GM12878 (cell line): Measurements from ENCODE around the gene SLITRK6. TPM values are rescaled to one million over a fixed set of nuclear protein-coding genes. Genes with fewer than 3 reads are reported as not detected.

Experiments used
- ATAC-seq: fragments of 200-7000 bp; cut with Tn5 transposase; 3 replicates; pipeline ENCODE4 v1.9.1; 2020; ENCODE audit warnings: mild to moderate bottlenecking, moderate library complexity
- BruUV-seq: library from RNA; stranded (reverse); fragments of 400-500 nt; replicated peaks from 2 replicates; lab custom pipeline; 2021; lab: Mats Ljungman, UMichigan
- CTCF ChIA-PET: fragments of 300-600 bp; sonication (Branson Sonifier 250); formaldehyde crosslinking; extraction: SDS; loops from one replicate; lab custom pipeline; 2021; ENCODE audit warnings: inconsistent platforms; lab: Yijun Ruan, JAX
- POLR2A ChIA-PET: fragments of 350-600 bp; formaldehyde crosslinking; extraction: SDS; loops from one replicate; lab custom pipeline; 2021; ENCODE audit warnings: inconsistent platforms; lab: Charles Lee
- RAD21 ChIA-PET: fragments of 300-600 bp; sonication (Branson Sonifier 250); formaldehyde crosslinking; loops from one replicate; lab custom pipeline; 2023; ENCODE audit warnings: antibody characterized with exemption; ENCODE audit not compliant: unreplicated experiment; lab: Charles Lee
- SMC1A ChIA-PET: fragments of 300-600 bp; sonication (Branson Sonifier 250); formaldehyde crosslinking; loops from one replicate; lab custom pipeline; 2023; ENCODE audit not compliant: unreplicated experiment, uncharacterized antibody; lab: Charles Lee
- DNase-seq: peaks from one replicate; pipeline ENCODE4 v3.0.0-alpha.2; 2011; ENCODE audit warnings: low read depth, low spot score
- FAIRE-seq: peaks from 3 replicates; lab custom pipeline; 2011; peaks lifted over from hg19 to GRCh38; lab: Jason Lieb, UNC
- H2AFZ ChIP-seq: 2 replicates; pipeline ENCODE4 v1.6.0; 2011; ENCODE audit warnings: low read depth, low read length, control low read depth; ENCODE audit not compliant: control insufficient read depth
- H3K27ac ChIP-seq: 2 replicates; pipeline ENCODE4 v1.5.1; 2011; ENCODE audit warnings: control low read depth; ENCODE audit not compliant: control insufficient read depth, insufficient read depth
- H3K27me3 ChIP-seq, 2 experiments: replicated peaks in 1 of 2; 2 replicates each; pipeline versions ENCODE4 v1.6.0 to v1.6.1; 2011; ENCODE audit warnings: low read length in 1 of 2; ENCODE audit not compliant: control insufficient read depth in 2 of 2, insufficient read depth in 2 of 2
- H3K36me3 ChIP-seq, 2 experiments: 2 replicates each; pipeline ENCODE4 v1.5.1; 2011; ENCODE audit warnings: low read length in 1 of 2; ENCODE audit not compliant: control insufficient read depth in 2 of 2, insufficient read depth in 2 of 2
- H3K4me1 ChIP-seq: 2 replicates; pipeline ENCODE4 v1.6.1; 2011; ENCODE audit warnings: mild to moderate bottlenecking, low read length, moderate library complexity, mixed read lengths; ENCODE audit not compliant: control insufficient read depth, insufficient read depth
- H3K4me2 ChIP-seq: 2 replicates; pipeline ENCODE4 v1.6.0; 2011; ENCODE audit warnings: control low read depth; ENCODE audit not compliant: control insufficient read depth, insufficient read depth
- H3K4me3 ChIP-seq: fragments of 200-600 bp; sonication (generic); 2 replicates; pipeline ENCODE4 v1.5.1; 2016
- H3K79me2 ChIP-seq: 2 replicates; pipeline ENCODE4 v1.6.0; 2011; ENCODE audit warnings: low read length; ENCODE audit not compliant: control insufficient read depth, insufficient read depth
- H3K9ac ChIP-seq: 2 replicates; pipeline ENCODE4 v1.8.0; 2011; ENCODE audit warnings: low read length, control low read depth, mixed read lengths; ENCODE audit not compliant: control insufficient read depth, insufficient read depth
- H3K9me3 ChIP-seq: replicated peaks from 3 replicates; pipeline ENCODE4 v1.5.1; 2011; ENCODE audit warnings: mild to moderate bottlenecking, low read length; ENCODE audit not compliant: control insufficient read depth, insufficient read depth
- H4K20me1 ChIP-seq: 2 replicates; pipeline ENCODE4 v1.6.0; 2011; ENCODE audit not compliant: control insufficient read depth, insufficient read depth
- ASH2L ChIP-seq: fragments of 300-600, 200-600 bp; sonication (generic); IDR thresholded peaks from 2 replicates; pipeline ENCODE4 v1.6.1; 2017; ENCODE audit warnings: low read depth, mild to moderate bottlenecking, borderline replicate concordance
- ATF7 ChIP-seq: fragments of 450-650 bp; IDR thresholded peaks from 2 replicates; pipeline ENCODE4 v1.6.1; 2016; ENCODE audit warnings: low read depth, mild to moderate bottlenecking
- CBFB ChIP-seq: IDR thresholded peaks from 2 replicates; pipeline ENCODE4 v1.6.1; 2016; ENCODE audit warnings: antibody characterized with exemption, low read depth
- EED ChIP-seq: sonication (generic); IDR thresholded peaks from 2 replicates; pipeline ENCODE4 v1.6.1; 2016; ENCODE audit warnings: antibody characterized with exemption, low read depth
- GABPA ChIP-seq: IDR thresholded peaks from 2 replicates; pipeline ENCODE4 v1.6.1; 2014; ENCODE audit warnings: antibody characterized with exemption, low read depth, mild to moderate bottlenecking, inconsistent platforms
- HDAC6 ChIP-seq: fragments of 200-600 bp; sonication (generic); IDR thresholded peaks from one replicate; pipeline ENCODE4 v1.8.0; 2017; ENCODE audit warnings: antibody characterized with exemption; ENCODE audit not compliant: unreplicated experiment
- MEF2B ChIP-seq: fragments of 450-650 bp; IDR thresholded peaks from 2 replicates; pipeline ENCODE4 v1.6.1; 2018; ENCODE audit warnings: mild to moderate bottlenecking, moderate library complexity; ENCODE audit not compliant: partially characterized antibody, poor library complexity, severe bottlenecking
- MTA2 ChIP-seq: fragments of 450-650 bp; IDR thresholded peaks from 2 replicates; pipeline ENCODE4 v1.6.1; 2016; ENCODE audit warnings: low read depth, mild to moderate bottlenecking, moderate library complexity
- NFYB ChIP-seq: IDR thresholded peaks from 2 replicates; pipeline ENCODE4 v1.6.1; 2011; ENCODE audit warnings: low read depth, mild to moderate bottlenecking, low read length, improper control_type of control experiment, moderate library complexity; ENCODE audit not compliant: insufficient read depth
- PAX8 ChIP-seq: fragments of 450-650 bp; IDR thresholded peaks from 2 replicates; pipeline ENCODE4 v1.6.1; 2017; ENCODE audit warnings: mild to moderate bottlenecking, moderate library complexity
- RUNX3 ChIP-seq: IDR thresholded peaks from 2 replicates; pipeline ENCODE4 v1.6.1; 2012; ENCODE audit warnings: low read length, inconsistent platforms
- ZNF207 ChIP-seq: fragments of 450-650 bp; IDR thresholded peaks from 2 replicates; pipeline ENCODE4 v1.6.1; 2014; ENCODE audit warnings: antibody characterized with exemption, mild to moderate bottlenecking, borderline replicate concordance
- ZSCAN29 ChIP-seq: fragments of 450-650 bp; IDR thresholded peaks from 2 replicates; pipeline ENCODE4 v1.6.1; 2017; ENCODE audit warnings: mild to moderate bottlenecking, moderate library complexity
- WGBS: methylation state at CpG from one replicate; pipeline ENCODE4 v1.1.6; 2016; ENCODE audit warnings: low lambda C conversion rate; ENCODE audit not compliant: insufficient replicate concordance, insufficient coverage; ENCODE audit errors: missing lambda C conversion rate; 5-methylcytosine and 5-hydroxymethylcytosine counted together
- in situ Hi-C: fragments of 300-500 bp; cut with MboI; formaldehyde crosslinking; loops from 9 replicates; pipeline ENCODE4 v1.14.3; 2018; ENCODE audit warnings: mixed read lengths
- intact Hi-C: fragments of 100-400 bp; cut with micrococcal nuclease; formaldehyde crosslinking; loops from one replicate; pipeline ENCODE4 v1.14.2; 2022; ENCODE audit not compliant: unreplicated experiment
- polyA plus RNA-seq, 11 experiments: library from polyadenylated mRNA; depleted of rRNA in 4 of 11; unstranded in 6 of 11; stranded (reverse) in 5 of 11; fragments of >200 nt; fragmentation: Nextera tagmentation in 4 of 11; fragmentation: Illumina TruSeq in 1 of 11; extraction: Ambion mirVana in 4 of 11; extraction: Trizol in 1 of 11; gene quantifications; 1 replicate in 1 of 11; 2 replicates in 10 of 11; pipeline versions ENCODE4 v1.2.1 to v1.2.3, GENCODE V29; 2011 to 2016; ENCODE audit warnings: inconsistent platforms in 2 of 11, missing spikeins in 2 of 11, low read depth in 1 of 11
- total RNA-seq, 4 experiments: library from RNA; depleted of rRNA in 3 of 4; stranded (reverse); fragments of >200 nt in 3 of 4; fragmentation: Illumina TruSeq in 1 of 4; extraction: Trizol in 1 of 4; gene quantifications; 2 replicates each; pipeline versions ENCODE4 v1.2.1 to v1.2.3, GENCODE V29; 2013 to 2021
- TF ChIP-seq, protein P1 (sequence below): IDR thresholded peaks from 2 replicates; pipeline ENCODE4 v1.6.1; 2011; ENCODE audit warnings: mild to moderate bottlenecking, low read depth, low read length, moderate library complexity; ENCODE audit not compliant: insufficient replicate concordance
- TF ChIP-seq, protein P2 (sequence below): IDR thresholded peaks from 2 replicates; pipeline ENCODE4 v1.6.1; 2011; ENCODE audit warnings: low read depth, low read length, improper control_type of control experiment, borderline replicate concordance
- TF ChIP-seq, protein P3 (sequence below): fragments of 150-350 bp; IDR thresholded peaks from 2 replicates; pipeline ENCODE4 v1.6.1; 2014; ENCODE audit warnings: mild to moderate bottlenecking, low read depth, low read length
- TF ChIP-seq, protein P4 (sequence below): fragments of 150-350 bp; IDR thresholded peaks from 2 replicates; pipeline ENCODE4 v1.6.1; 2016; ENCODE audit warnings: low read depth, low read length

Gene SLITRK6
- total and polyA plus RNA-seq, 10 of the 15 experiments (the other 5 are each of a cell fraction or from before 2014, with no cell fraction given): not detected

DNA sequence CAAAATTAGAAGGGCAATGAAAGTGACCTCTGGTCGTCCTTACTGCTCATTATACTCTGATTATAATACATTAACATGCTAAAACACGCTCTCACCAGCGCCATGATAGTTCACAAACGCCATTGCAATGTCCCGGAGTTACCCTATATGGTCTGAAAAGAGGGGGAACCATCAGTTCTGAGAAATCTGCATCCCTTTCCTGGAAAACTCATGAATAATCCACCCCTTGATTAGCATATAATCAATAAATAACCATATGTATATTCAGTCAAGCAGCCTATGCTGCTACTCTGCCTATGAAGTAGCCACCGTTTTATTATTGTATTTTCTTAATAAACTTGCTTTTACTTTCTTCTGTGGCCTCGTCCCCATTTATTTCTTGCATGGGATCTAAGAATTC, 24.6 kb upstream of the SLITRK6 start:
- intact Hi-C loops: no loop called here
- H3K27me3 ChIP-seq: no peaks in the 10 kb centered on the region
- ChIA-PET SMC1A (no interaction called here), RAD21 (no interaction called here), POLR2A (no interaction called here), CTCF (no interaction called here)
- in situ Hi-C loops: no loop called here
- H3K9ac ChIP-seq: no peak overlapping the region
- no peaks in the 10 kb centered on the region for H3K9me3 ChIP-seq
- H2AFZ ChIP-seq: no peak overlapping the region
- 9% methylated on average over 7 of the region's 7 CpGs for WGBS
- no peaks in the 10 kb centered on the region for H4K20me1 ChIP-seq
- ATAC-seq (no peak), FAIRE-seq (no peak), DNase-seq (no peak)
- no TSS peak for BruUV-seq
- H3K27ac ChIP-seq: no peak overlapping the region
- no peaks in the 10 kb centered on the region for H3K79me2 ChIP-seq
- no peaks in the 10 kb centered on the region for H3K4me1 ChIP-seq
- no peak overlapping the region for H3K4me2 ChIP-seq
- no peaks in the 10 kb centered on the region for H3K36me3 ChIP-seq
- H3K4me3 ChIP-seq: no peak overlapping the region
- TF ChIP-seq MTA2: no peak
- no peak for TF ChIP-seq ZSCAN29
- TF ChIP-seq PAX8: no peak
- no peak for TF ChIP-seq NFYB
- no peak for TF ChIP-seq CBFB
- TF ChIP-seq RUNX3: no peak
- no peak for TF ChIP-seq HDAC6
- TF ChIP-seq ASH2L: no peak
- TF ChIP-seq, protein P1, sequence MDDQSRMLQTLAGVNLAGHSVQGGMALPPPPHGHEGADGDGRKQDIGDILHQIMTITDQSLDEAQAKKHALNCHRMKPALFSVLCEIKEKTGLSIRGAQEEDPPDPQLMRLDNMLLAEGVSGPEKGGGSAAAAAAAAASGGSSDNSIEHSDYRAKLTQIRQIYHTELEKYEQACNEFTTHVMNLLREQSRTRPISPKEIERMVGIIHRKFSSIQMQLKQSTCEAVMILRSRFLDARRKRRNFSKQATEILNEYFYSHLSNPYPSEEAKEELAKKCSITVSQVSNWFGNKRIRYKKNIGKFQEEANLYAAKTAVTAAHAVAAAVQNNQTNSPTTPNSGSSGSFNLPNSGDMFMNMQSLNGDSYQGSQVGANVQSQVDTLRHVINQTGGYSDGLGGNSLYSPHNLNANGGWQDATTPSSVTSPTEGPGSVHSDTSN: no peak
- no peak for TF ChIP-seq MEF2B
- no peak for TF ChIP-seq GABPA
- TF ChIP-seq, protein P2, sequence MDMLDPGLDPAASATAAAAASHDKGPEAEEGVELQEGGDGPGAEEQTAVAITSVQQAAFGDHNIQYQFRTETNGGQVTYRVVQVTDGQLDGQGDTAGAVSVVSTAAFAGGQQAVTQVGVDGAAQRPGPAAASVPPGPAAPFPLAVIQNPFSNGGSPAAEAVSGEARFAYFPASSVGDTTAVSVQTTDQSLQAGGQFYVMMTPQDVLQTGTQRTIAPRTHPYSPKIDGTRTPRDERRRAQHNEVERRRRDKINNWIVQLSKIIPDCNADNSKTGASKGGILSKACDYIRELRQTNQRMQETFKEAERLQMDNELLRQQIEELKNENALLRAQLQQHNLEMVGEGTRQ: no peak
- TF ChIP-seq ATF7: no peak
- TF ChIP-seq ZNF207: no peak
- no peak for TF ChIP-seq EED
- TF ChIP-seq, protein P3, sequence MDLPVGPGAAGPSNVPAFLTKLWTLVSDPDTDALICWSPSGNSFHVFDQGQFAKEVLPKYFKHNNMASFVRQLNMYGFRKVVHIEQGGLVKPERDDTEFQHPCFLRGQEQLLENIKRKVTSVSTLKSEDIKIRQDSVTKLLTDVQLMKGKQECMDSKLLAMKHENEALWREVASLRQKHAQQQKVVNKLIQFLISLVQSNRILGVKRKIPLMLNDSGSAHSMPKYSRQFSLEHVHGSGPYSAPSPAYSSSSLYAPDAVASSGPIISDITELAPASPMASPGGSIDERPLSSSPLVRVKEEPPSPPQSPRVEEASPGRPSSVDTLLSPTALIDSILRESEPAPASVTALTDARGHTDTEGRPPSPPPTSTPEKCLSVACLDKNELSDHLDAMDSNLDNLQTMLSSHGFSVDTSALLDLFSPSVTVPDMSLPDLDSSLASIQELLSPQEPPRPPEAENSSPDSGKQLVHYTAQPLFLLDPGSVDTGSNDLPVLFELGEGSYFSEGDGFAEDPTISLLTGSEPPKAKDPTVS: no peak
- TF ChIP-seq, protein P4, sequence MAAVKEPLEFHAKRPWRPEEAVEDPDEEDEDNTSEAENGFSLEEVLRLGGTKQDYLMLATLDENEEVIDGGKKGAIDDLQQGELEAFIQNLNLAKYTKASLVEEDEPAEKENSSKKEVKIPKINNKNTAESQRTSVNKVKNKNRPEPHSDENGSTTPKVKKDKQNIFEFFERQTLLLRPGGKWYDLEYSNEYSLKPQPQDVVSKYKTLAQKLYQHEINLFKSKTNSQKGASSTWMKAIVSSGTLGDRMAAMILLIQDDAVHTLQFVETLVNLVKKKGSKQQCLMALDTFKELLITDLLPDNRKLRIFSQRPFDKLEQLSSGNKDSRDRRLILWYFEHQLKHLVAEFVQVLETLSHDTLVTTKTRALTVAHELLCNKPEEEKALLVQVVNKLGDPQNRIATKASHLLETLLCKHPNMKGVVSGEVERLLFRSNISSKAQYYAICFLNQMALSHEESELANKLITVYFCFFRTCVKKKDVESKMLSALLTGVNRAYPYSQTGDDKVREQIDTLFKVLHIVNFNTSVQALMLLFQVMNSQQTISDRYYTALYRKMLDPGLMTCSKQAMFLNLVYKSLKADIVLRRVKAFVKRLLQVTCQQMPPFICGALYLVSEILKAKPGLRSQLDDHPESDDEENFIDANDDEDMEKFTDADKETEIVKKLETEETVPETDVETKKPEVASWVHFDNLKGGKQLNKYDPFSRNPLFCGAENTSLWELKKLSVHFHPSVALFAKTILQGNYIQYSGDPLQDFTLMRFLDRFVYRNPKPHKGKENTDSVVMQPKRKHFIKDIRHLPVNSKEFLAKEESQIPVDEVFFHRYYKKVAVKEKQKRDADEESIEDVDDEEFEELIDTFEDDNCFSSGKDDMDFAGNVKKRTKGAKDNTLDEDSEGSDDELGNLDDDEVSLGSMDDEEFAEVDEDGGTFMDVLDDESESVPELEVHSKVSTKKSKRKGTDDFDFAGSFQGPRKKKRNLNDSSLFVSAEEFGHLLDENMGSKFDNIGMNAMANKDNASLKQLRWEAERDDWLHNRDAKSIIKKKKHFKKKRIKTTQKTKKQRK: no peak
